ENCODE measurements around the gene OXER1.

DNA sequence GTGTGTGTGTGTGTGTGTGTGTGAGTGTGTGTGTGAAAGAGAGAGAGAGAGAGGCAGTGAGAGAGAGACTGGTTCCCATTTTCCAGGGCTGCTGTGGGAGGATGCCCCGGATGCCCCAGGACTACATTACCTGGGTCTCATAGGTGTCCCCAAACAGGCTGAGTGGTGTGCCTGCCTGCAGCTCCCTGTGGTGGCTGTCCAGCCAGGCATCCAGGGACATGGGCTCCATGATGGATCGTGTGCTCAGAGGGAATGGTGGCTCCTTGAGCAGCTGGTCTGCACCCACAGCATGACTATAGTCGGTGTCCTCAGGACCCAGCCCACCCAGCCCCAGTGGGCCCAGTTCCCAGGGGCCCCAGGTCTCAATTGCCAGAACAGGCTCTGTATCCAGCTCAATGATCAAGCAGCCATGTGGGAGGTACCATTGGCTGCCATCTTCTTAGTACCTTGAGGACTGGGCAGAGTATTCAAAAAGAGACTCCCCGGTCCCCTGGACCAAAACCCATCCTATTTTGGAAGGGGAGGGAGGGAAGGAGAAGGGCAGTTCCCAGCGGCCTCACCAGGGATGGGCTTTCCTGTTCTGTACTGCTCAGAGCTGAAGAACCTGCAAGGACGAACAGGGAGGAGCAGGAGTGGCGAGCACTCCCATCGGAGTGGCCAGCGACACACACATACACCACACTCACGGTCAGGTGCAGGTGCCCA lies 5.8 kb upstream of the OXER1 start:
- TF ChIP-seq, protein P1, sequence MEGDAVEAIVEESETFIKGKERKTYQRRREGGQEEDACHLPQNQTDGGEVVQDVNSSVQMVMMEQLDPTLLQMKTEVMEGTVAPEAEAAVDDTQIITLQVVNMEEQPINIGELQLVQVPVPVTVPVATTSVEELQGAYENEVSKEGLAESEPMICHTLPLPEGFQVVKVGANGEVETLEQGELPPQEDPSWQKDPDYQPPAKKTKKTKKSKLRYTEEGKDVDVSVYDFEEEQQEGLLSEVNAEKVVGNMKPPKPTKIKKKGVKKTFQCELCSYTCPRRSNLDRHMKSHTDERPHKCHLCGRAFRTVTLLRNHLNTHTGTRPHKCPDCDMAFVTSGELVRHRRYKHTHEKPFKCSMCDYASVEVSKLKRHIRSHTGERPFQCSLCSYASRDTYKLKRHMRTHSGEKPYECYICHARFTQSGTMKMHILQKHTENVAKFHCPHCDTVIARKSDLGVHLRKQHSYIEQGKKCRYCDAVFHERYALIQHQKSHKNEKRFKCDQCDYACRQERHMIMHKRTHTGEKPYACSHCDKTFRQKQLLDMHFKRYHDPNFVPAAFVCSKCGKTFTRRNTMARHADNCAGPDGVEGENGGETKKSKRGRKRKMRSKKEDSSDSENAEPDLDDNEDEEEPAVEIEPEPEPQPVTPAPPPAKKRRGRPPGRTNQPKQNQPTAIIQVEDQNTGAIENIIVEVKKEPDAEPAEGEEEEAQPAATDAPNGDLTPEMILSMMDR (IDR thresholded peaks at IDR 0.05) = no peak
- no peak for TF ChIP-seq POLR2A (IDR thresholded peaks at IDR 0.05)
